CD4-positive, alpha-beta T cell treated with Interleukin-10 for 1 hour (primary cell): ENCODE results near the gene SOCS6.
"Not testable (repeated sequence)": the region's sequence is repeated elsewhere in the genome, so short reads cannot be mapped to it uniquely, and the experiment has no call there.

Experiments used
- DNase-seq: peaks from one replicate; pipeline ENCODE4 v3.0.0-alpha.2; 2020

Gene SOCS6

GRCh38 chr18:70363861-70364260, 75.0 kb downstream of the SOCS6 start:
- DNase-seq, result no peak

- DNase-seq, result no peak
These were observed 76.5 kb downstream of the SOCS6 start for GRCh38 chr18:70365361-70365760.

- no peak for DNase-seq
These were observed 77.3 kb downstream of the SOCS6 start for GRCh38 chr18:70366174-70366573.

GRCh38 chr18:70366670-70367069, 77.8 kb downstream of the SOCS6 start:
- DNase-seq, result no peak

- DNase-seq, result not testable (repeated sequence)
These were observed 78.5 kb downstream of the SOCS6 start for GRCh38 chr18:70367344-70367743.

- no peak for DNase-seq
These were observed 80.1 kb downstream of the SOCS6 start for GRCh38 chr18:70368903-70369302.

- DNase-seq, result no peak
These were observed 82.2 kb downstream of the SOCS6 start for GRCh38 chr18:70370762-70371733.

GRCh38 chr18:70371908-70372307, 83.1 kb downstream of the SOCS6 start:
- DNase-seq, result no peak

GRCh38 chr18:70372450-70373041, 83.7 kb downstream of the SOCS6 start:
- DNase-seq, result no peak

- DNase-seq, result no peak
These were observed 84.2 kb downstream of the SOCS6 start for GRCh38 chr18:70373042-70373519.

- no peak for DNase-seq
These were observed 85.3 kb downstream of the SOCS6 start for GRCh38 chr18:70374154-70374553.

GRCh38 chr18:70376137-70376913, 87.5 kb downstream of the SOCS6 start:
- no peak for DNase-seq

- DNase-seq, result no peak
These were observed 88.0 kb downstream of the SOCS6 start for GRCh38 chr18:70376914-70377258.

- no peak for DNase-seq
These were observed 88.5 kb downstream of the SOCS6 start for GRCh38 chr18:70377317-70377799.

- DNase-seq, result no peak
These were observed 89.2 kb downstream of the SOCS6 start for GRCh38 chr18:70377857-70378701.
